ENCODE data around the gene VPS13D.

Gene VPS13D

DNA sequence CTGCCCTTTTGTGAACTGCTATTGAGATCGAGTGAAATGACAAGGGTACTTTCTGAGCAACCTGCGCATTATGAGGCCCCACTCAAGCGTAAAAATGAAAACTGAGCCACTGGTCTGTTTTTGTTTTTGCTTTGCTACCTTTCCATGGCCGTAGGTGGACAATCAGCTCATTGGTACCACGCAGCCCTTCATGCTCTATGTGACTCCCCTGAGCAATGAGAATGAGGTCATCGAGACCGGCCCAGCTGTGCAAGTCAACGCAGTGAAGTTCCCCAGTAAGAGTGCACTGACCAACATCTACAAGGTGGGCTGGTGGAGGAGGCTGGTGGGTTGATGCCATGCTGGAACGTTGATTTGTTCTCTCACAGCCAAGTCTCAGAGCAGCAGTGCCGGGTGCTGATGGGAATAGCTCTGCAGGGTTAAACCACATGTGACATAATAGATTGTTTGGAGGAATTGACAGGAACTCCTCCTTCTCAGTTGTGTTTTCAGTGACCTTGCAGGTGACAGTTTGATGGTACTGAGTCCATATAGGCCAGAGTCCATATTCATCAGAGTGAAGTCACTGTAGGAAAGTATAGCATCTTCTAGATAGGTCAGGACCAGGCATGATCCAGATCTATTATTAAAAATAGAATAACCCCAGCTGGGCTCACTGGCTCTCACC, 170.3 kb downstream of the VPS13D start:
- in situ Hi-C loops (cut with HindIII; ENCODE audit: low sequenced_read_pairs), result no loop called here

- in situ Hi-C loops (cut with HindIII; ENCODE audit: low sequenced_read_pairs), result no loop called here
These were observed 172.4 kb downstream of the VPS13D start for GRCh38 chr1:12402159-12402673.

DNA sequence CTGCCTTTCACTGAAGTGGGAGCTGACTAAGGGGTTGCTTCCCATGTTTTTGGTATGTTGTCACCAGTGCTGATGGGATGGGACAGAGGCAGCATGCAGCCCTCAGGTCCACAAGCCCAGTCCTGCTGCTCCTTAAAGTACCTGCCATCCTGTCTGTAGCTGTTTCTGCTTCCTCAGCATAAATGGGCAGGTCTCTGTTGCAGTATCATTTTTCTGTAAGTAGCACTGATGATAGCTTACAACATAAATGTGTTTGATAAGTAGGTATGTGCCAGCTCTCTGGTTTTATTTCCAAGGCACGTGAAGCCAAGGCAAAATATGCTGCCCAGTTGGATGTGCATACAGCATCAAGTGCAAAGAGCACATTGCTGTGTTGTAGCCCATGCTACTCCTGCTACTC, 173.0 kb downstream of the VPS13D start:
- in situ Hi-C loops (cut with HindIII; ENCODE audit: low sequenced_read_pairs), result no loop called here

- in situ Hi-C loops (cut with HindIII; ENCODE audit: low sequenced_read_pairs), result no loop called here
These were observed 175.1 kb downstream of the VPS13D start for GRCh38 chr1:12404918-12405317.

DNA sequence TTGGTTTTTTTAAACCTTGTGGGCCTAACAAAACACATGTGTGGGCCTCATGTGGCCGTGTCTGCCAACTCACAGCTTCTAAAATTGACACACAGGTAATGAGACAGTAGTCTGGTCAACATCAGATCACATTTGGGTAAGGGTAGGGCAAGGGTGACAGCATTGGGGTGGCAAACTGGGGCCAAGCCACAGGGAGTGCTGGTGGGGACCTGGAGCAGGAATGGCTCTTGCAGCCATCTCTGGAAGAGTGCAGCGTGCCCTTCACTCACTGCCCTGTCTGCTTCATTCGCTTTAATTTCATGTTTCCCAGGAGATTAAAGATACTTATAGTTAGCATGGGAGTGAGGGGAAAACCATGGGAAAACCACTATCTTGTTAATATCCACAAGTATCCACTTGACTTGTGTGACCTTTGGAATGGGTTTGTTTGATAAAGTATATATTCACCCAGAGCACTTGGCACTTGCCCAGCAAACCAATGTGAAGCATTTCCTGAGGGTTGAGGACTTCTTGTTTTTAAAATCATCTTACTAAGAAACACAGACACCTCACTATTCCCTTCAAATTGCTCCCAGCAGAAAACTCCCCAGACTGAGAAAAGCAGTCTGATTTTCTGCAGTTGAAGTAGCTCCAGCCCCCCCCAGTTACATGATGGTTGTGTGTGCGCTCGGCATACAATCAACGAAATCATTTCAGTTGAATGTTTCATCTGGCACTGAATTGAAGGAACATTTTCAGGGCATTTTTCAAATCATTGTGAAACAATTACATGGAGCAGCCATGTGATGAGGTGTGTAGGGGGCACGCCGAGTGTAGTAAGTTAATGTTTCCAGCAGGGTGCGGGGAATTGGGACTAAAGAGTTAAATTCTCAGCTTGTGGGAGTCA, 175.7 kb downstream of the VPS13D start:
- in situ Hi-C loops (cut with HindIII; ENCODE audit: low sequenced_read_pairs), result no loop called here

GRCh38 chr1:12406211-12407021, 176.6 kb downstream of the VPS13D start:
- in situ Hi-C loops (cut with HindIII; ENCODE audit: low sequenced_read_pairs), result no loop called here

- in situ Hi-C loops (cut with HindIII; ENCODE audit: low sequenced_read_pairs), result no loop called here
These were observed 177.5 kb downstream of the VPS13D start for GRCh38 chr1:12407050-12407961.

- in situ Hi-C loops (cut with HindIII; ENCODE audit: low sequenced_read_pairs), result no loop called here
These were observed 178.2 kb downstream of the VPS13D start for GRCh38 chr1:12407962-12408454.

GRCh38 chr1:12408662-12409061, 178.8 kb downstream of the VPS13D start:
- in situ Hi-C loops (cut with HindIII; ENCODE audit: low sequenced_read_pairs), result no loop called here

GRCh38 chr1:12409681-12410080, 179.9 kb downstream of the VPS13D start:
- in situ Hi-C loops (cut with HindIII; ENCODE audit: low sequenced_read_pairs), result no loop called here

DNA sequence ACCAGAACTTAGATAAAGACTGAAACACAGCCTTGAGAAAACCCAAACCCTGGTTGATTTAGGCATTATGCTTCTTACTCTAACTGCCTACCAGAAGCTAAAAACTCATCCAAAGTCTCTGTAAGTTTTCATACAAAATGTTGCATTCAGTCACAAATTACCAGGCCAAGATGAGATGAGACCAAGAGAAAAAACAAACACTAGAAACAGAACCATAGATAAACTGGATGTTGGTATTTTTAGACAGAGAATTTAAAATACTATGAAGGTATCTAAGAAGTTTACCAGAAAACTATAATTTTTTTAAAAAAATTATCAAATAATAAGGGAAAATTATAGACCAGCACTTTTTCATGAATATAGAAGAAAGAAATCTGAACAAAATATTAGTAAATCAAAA, 180.5 kb downstream of the VPS13D start:
- in situ Hi-C loops (cut with HindIII; ENCODE audit: low sequenced_read_pairs), result no loop called here

- in situ Hi-C loops (cut with HindIII; ENCODE audit: low sequenced_read_pairs), result no loop called here
These were observed 181.3 kb downstream of the VPS13D start for GRCh38 chr1:12411098-12411497.

DNA sequence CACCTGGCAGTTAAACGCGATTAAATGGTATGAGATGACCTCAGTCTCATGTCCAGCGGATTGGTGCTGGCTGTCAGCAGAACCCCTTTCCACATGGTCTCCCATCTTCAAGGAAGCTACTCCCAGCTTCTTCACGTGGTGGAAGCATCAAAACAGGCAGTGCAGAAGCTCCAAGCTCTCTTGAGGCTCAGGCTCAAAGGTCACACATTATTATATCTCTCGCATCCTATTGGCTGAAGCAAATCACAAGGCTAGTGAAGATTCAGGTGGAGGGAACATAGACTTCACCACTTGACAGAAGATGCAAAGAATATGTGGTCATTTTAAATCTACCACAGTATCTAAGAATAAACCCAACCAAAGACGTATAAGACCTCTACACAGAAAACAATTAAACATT, 181.9 kb downstream of the VPS13D start:
- in situ Hi-C loops (cut with HindIII; ENCODE audit: low sequenced_read_pairs), result no loop called here

- in situ Hi-C loops (cut with HindIII; ENCODE audit: low sequenced_read_pairs), result no loop called here
These were observed 182.6 kb downstream of the VPS13D start for GRCh38 chr1:12412439-12412838.

GRCh38 chr1:12413664-12414410, 184.0 kb downstream of the VPS13D start:
- in situ Hi-C loops (cut with HindIII; ENCODE audit: low sequenced_read_pairs), result no loop called here

GRCh38 chr1:12414444-12415018, 184.7 kb downstream of the VPS13D start:
- in situ Hi-C loops (cut with HindIII; ENCODE audit: low sequenced_read_pairs), result no loop called here

- in situ Hi-C loops (cut with HindIII; ENCODE audit: low sequenced_read_pairs), result no loop called here
These were observed 185.2 kb downstream of the VPS13D start for GRCh38 chr1:12415038-12415466.

GRCh38 chr1:12416101-12416500, 186.3 kb downstream of the VPS13D start:
- in situ Hi-C loops (cut with HindIII; ENCODE audit: low sequenced_read_pairs), result no loop called here

DNA sequence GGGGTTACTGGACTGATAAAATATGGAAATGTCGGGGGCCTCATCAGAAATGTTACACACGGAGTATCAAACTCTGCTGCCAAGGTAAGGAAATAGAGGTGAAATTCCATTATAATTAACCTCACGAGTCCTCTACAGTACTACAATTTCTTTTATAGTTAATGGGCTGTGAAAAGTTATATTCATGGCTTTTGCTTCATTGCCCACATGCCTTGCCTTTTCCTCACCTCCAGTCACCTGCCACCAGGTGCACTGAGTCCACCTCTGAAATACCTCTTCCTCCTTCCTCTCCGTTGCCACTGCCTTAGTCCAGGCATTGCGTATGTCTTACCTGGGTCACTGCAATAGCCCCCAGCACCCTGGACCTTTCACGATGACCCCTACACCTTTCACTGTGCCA, 186.9 kb downstream of the VPS13D start:
- in situ Hi-C loops (cut with HindIII; ENCODE audit: low sequenced_read_pairs), result no loop called here
